Activated T-cell treated with anti-CD3 and anti-CD28 coated beads for 24 hours (primary cell): Measurements from ENCODE around the gene GEMIN7.
"Not testable (repeated sequence)": the region's sequence is repeated elsewhere in the genome, so short reads cannot be mapped to it uniquely, and the experiment has no call there.

ENCODE experiments used
- DNase-seq: peaks from one replicate; pipeline ENCODE4 v3.0.0-alpha.2; 2020; ENCODE audit warnings: low read depth

Gene GEMIN7

GRCh38 chr19:45104658-45105349 lies 25.7 kb downstream of the GEMIN7 start:
- DNase-seq = no peak

GRCh38 chr19:45106363-45106762 lies 27.3 kb downstream of the GEMIN7 start:
- DNase-seq = not testable (repeated sequence)

- DNase-seq = no peak
Measured at GRCh38 chr19:45107621-45108150, 28.6 kb downstream of the GEMIN7 start.

GRCh38 chr19:45110851-45111266 lies 31.8 kb downstream of the GEMIN7 start:
- no peak for DNase-seq

- DNase-seq = no peak
Measured at GRCh38 chr19:45112111-45112827, 33.2 kb downstream of the GEMIN7 start.

- no peak for DNase-seq
Measured at GRCh38 chr19:45113628-45114027, 34.6 kb downstream of the GEMIN7 start.

- no peak for DNase-seq
Measured at GRCh38 chr19:45114116-45114515, 35.1 kb downstream of the GEMIN7 start.

GRCh38 chr19:45115809-45116615 lies 37.0 kb downstream of the GEMIN7 start:
- no peak for DNase-seq

GRCh38 chr19:45117167-45117594 lies 38.1 kb downstream of the GEMIN7 start:
- DNase-seq = peak; percentile 55

- no peak for DNase-seq
Measured at GRCh38 chr19:45117671-45118070, 38.6 kb downstream of the GEMIN7 start.

GRCh38 chr19:45118106-45118505 lies 39.0 kb downstream of the GEMIN7 start:
- no peak for DNase-seq

GRCh38 chr19:45118591-45119355 lies 39.7 kb downstream of the GEMIN7 start:
- DNase-seq = not testable (repeated sequence)

- DNase-seq = no peak
Measured at GRCh38 chr19:45119582-45119981, 40.5 kb downstream of the GEMIN7 start.

GRCh38 chr19:45121827-45122345 lies 42.8 kb downstream of the GEMIN7 start:
- DNase-seq = no peak

- DNase-seq = no peak
Measured at GRCh38 chr19:45122832-45123231, 43.8 kb downstream of the GEMIN7 start.

- DNase-seq = no peak
Measured at GRCh38 chr19:45123440-45123850, 44.4 kb downstream of the GEMIN7 start.

- no peak for DNase-seq
Measured at GRCh38 chr19:45124021-45124420, 45.0 kb downstream of the GEMIN7 start.

GRCh38 chr19:45125360-45125759 lies 46.3 kb downstream of the GEMIN7 start:
- DNase-seq = no peak

- DNase-seq = peak; percentile 61
Measured at GRCh38 chr19:45125975-45126493, 47.0 kb downstream of the GEMIN7 start.

- no peak for DNase-seq
Measured at GRCh38 chr19:45126654-45127053, 47.6 kb downstream of the GEMIN7 start.

- no peak for DNase-seq
Measured at GRCh38 chr19:45128146-45128545, 49.1 kb downstream of the GEMIN7 start.
